Limb (tissue), 2 donors: ENCODE measurements around the gene EOLA2.
"Not testable (repeated sequence)": the region's sequence is repeated elsewhere in the genome, so short reads cannot be mapped to it uniquely, and the experiment has no call there.

Experiments
- DNase-seq, 2 donors: peaks; one replicate each; pipeline ENCODE4 v3.0.0-alpha.2; 2016; ENCODE audit errors: extremely low spot score in 2 of 2

The EOLA2 gene

GRCh38 chrX:149933547-149933946 lies 4.7 kb downstream of the EOLA2 start:
- DNase-seq = not testable (repeated sequence)

- DNase-seq = not testable (repeated sequence)
These were observed 5.3 kb downstream of the EOLA2 start for GRCh38 chrX:149932970-149933369.

GRCh38 chrX:149932150-149932549 lies 6.1 kb downstream of the EOLA2 start:
- DNase-seq = not testable (repeated sequence)

GRCh38 chrX:149931355-149931754 lies 6.9 kb downstream of the EOLA2 start:
- DNase-seq = not testable (repeated sequence)

GRCh38 chrX:149929400-149929799 lies 8.9 kb downstream of the EOLA2 start, which contains the start of gene HSFX4:
HSFX4 (plus strand) TSS chrX:149929573; CDS start chrX:149929645, 72 bp downstream.
- not testable (repeated sequence) for DNase-seq

GRCh38 chrX:149928635-149929034 lies 9.7 kb downstream of the EOLA2 start:
- DNase-seq = not testable (repeated sequence)

GRCh38 chrX:149927964-149928258 lies 10.4 kb downstream of the EOLA2 start:
- not testable (repeated sequence) for DNase-seq

- DNase-seq = not testable (repeated sequence)
These were observed 10.9 kb downstream of the EOLA2 start for GRCh38 chrX:149927245-149927963.

GRCh38 chrX:149924434-149924833 lies 13.9 kb downstream of the EOLA2 start:
- DNase-seq = not testable (repeated sequence)

- DNase-seq = not testable (repeated sequence)
These were observed 14.5 kb downstream of the EOLA2 start for GRCh38 chrX:149923836-149924235.

- DNase-seq = no peak
These were observed 21.4 kb downstream of the EOLA2 start for GRCh38 chrX:149916745-149917392.

GRCh38 chrX:149910178-149910695 lies 28.1 kb downstream of the EOLA2 start:
- DNase-seq = no peak

- DNase-seq = no peak
These were observed 28.7 kb downstream of the EOLA2 start for GRCh38 chrX:149909324-149910177.

GRCh38 chrX:149908727-149909126 lies 29.6 kb downstream of the EOLA2 start:
- DNase-seq = no peak

GRCh38 chrX:149908308-149908707 lies 30.0 kb downstream of the EOLA2 start:
- no peak for DNase-seq

- DNase-seq = no peak
These were observed 34.2 kb downstream of the EOLA2 start for GRCh38 chrX:149903889-149904748.

- DNase-seq = no peak
These were observed 39.7 kb downstream of the EOLA2 start for GRCh38 chrX:149898554-149898953.

GRCh38 chrX:149890828-149891227 lies 47.5 kb downstream of the EOLA2 start:
- DNase-seq = not testable (repeated sequence)
